HG02973 (cell line): ENCODE results near the gene TMEM196.

Experiments
- ATAC-seq: cut with Tn5 transposase; IDR thresholded peaks from one replicate; pipeline ENCODE4 v1.9.1; 2021; ENCODE audit warnings: moderate library complexity; ENCODE audit not compliant: unreplicated experiment

Gene TMEM196

DNA sequence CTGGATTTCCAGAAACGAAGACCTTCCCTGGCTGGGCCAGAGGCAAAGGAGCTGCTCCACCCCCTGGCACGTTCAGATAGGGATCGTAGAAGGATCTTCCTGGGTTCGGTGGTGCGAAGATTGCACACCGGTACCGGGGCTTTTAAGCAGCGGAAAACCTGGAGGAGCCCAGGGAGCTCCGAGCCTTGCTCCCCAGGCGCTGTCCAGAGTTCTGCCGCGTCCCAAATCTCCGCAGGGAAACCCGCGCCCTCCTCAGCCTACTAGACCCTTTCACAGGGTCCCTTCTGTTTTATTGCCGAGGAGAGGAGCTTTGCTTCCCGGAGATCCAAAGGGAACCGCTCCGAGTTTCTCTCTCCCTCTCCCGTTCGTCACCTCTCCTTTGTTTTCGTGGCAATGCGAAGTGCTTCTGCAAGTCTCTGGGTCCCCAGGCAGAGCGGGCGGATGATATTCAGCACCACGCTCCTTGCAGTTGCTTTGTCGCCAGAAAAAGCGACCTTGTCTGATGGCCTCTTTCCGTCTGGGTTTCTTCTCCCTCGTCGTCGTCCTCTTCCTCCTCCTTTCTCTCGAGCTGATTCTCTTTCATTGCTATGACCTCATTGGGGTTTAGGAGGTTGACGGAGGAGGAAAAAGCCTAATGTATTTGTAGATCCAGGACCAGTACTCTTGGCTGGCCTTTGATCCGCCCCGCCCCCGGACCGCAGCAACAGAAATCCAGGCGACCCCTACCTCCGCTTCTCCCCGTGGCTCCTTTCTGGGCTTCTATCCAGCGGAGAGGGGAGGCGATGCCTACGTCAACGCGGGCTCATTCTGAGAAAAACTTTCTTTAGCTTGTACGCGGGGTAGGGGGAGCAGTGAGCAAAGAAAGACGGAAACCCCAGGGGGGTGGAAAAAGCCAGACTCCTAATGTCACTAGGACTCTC lies at the start of gene TMEM196:
TSS of gene TMEM196 (minus strand) at position 777 of the 920 bp plus-strand sequence. CDS start 921 bp downstream, outside the sequence.
- ATAC-seq = no peak

- ATAC-seq = no peak
Observed at GRCh38 chr7:19816128-19816527, 42.7 kb upstream of the TMEM196 start.

GRCh38 chr7:19815546-19815945 lies 42.1 kb upstream of the TMEM196 start:
- no peak for ATAC-seq

- no peak for ATAC-seq
Observed at GRCh38 chr7:19814776-19815175, 41.4 kb upstream of the TMEM196 start.

DNA sequence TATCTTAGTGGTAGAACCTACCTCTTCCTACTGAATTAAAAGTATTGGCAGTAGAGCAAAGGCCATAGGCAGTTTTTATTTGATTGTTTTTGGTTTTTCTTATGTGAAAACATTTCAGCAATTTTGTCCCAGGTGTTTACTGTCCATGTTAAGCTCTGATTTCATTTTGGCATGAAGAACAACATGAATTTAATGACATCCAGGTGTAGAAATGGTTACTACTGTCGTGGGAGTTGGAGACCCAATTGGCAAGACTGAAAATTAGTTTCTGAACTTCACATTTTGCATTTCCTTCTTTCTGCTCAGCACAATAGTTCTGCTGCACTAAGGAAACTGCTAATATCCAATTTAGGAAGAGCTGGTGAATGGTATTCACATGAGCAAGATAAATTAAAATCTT lies 38.0 kb upstream of the TMEM196 start:
- no peak for ATAC-seq

DNA sequence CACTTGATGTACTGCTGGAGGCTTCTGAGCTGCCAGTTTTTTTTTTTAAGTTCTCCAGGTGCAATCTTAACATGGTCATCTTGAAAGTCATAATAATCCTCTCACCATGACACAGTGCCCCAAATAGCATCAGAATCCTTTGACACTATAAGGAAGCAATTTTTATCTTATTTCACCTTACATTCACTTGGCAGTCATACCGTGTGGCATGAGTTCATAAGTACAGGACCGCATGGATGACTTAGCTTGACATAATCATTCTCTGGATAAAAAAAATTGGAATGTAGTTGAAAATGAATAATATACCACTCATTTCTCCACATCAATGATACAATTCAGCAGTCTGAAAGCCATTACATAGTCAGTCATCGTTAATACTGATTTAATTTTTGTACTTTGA lies 25.6 kb upstream of the TMEM196 start:
- ATAC-seq = no peak

GRCh38 chr7:19783541-19783940 lies 10.1 kb upstream of the TMEM196 start:
- ATAC-seq = no peak

DNA sequence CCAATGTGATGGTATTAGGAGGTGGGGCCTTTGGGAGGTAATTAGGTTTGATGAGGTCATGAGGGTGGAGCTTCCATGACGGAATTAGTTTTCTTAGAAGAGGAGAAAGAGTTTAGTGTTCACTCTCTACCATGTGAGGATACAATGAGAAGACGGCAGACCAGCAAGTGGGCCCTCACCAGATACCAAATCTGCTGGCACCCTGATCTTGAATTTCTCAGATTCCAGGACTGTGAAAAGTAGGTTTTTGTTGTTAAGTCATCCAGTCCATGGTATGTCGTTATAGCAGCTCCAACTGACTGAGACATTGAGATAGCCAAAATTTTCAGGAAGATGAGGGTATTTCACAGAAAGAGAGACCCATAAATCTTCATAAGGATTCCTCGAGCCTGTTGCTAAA lies 3.6 kb upstream of the TMEM196 start:
- no peak for ATAC-seq

DNA sequence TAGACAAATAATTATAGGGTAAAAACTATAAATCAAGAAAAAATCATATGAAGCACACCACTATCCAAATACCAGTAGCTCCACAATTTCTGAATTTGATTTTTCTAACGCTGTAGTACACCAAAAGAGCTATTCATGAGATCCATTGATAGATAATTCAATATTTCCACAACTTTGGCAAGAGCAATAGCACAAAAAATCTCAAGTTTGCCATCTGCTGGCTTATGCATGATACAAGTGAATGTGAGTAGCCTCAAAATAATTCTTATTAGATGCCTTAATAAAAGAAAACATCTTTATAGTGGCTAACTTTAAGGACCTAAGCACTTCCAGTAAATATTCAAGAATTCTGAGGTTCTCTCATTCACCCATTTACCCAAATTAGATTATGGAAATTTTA lies 2.2 kb upstream of the TMEM196 start:
- no peak for ATAC-seq

DNA sequence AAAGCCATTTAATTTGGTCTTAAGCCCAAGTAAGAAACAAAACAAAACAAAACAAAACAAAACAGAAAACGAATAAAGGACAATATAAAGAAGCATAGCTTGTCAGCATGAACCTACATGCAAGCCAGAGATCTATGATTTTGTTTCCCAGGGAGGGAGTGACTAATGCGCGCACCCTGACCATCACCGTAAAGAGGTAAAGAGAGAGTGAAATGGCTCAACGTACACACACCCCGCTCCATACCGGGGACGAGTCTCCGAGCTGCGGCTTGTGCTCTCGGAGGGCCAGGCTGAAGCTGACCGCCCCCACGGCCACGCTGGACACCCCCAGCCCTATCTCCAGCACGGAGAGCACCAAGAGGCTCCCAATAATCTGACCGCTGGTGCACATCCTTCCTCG lies 1.1 kb downstream of the TMEM196 start:
- ATAC-seq = no peak

GRCh38 chr7:19762631-19763030 lies 10.8 kb downstream of the TMEM196 start:
- ATAC-seq = no peak

DNA sequence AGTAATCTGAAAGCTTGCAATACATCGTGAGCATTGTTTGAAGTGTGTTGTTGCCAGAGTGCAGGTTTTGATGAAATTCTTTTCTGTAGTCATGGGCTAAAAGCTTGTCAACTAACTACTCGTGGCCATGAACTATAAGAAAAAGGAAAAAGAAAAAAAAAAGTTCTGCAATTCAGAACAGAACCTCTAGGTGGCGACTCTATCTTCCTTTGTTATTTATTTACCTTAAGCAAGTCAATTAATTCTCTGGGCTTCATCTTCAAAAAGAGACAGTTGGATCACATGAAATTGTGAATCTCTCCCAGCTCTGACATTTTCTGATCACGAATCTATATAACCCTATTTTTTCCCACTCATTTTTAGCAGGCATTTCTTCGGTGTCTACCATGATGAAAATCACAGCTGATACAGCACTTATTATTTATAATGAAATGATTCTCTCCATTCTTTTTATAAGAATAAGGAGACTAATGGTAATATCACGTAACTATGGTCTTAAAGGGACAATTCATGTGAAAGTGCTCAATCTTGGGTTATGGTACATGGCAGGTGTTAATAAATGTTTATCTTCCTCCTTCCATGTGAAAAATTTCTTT lies 18.8 kb downstream of the TMEM196 start:
- ATAC-seq = no peak

- ATAC-seq = no peak
Observed at GRCh38 chr7:19752020-19752419, 21.4 kb downstream of the TMEM196 start.

DNA sequence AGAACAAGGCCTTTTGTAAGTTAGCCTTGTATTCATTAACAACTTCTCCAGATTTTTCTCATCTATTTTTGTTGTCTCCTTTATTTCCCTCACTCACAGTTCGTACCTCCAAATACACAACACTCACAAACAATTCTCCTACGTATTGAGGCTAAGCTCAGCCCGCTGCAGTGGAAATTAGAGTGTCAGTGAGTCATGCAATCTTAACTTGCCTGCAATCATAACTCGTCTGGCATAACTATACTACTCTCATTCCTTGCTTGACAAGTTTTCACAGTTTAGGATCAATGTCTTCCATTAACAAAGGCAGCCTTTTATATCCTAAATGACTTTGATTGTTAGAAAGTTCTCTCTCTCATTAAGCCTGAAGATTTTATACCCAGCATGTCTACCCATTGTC lies 23.8 kb downstream of the TMEM196 start:
- ATAC-seq = no peak

DNA sequence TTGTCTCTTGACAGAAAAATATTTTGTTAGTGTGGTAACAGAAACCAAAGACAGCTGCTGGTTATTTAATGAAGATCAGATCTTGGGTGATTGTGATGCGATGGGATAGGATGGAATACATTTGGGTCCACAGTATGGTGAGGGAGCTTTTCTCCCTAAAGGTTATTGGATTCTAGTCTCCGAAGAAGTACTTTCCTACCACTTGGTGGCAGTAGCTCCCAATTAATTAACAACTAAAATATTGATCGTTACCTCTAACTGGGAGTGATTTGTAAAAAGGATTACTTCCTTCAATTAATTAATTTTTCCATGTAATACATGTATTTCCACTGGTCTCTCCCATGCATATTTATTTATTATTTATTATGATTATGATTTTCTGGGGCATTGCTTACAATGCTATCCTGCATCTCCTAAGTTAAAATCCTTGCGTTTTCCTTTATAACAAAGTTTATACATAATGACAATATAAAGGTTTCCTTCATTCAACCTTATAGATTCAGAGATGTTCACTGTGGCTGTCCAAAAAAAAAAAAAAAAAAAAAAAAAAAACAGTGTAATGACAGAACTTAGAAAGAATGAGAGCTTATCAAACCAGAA lies 25.6 kb downstream of the TMEM196 start:
- no peak for ATAC-seq

GRCh38 chr7:19744075-19744474 lies 29.3 kb downstream of the TMEM196 start:
- ATAC-seq = no peak

GRCh38 chr7:19728716-19729115 lies 44.7 kb downstream of the TMEM196 start:
- ATAC-seq = no peak

DNA sequence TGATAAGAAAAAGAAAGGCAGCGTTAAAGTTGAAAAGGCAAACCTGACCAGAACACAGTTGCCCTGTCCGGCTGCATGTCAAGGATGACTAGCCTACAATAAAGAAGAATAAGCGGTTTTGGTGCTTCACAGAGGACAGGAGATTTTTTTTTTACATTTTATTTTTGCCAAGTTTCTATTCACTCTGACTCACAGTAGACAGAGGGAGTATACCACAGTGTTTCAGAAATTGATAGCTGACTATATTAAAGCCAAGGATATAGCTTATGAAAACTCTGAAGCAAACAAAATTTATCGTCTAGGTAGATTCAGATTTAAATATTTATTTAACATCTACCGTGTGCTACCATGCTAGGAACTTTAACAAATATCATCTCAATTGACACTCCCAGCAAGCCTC lies 47.6 kb downstream of the TMEM196 start:
- ATAC-seq = no peak

- no peak for ATAC-seq
Observed at GRCh38 chr7:19715499-19715898, 57.9 kb downstream of the TMEM196 start.

DNA sequence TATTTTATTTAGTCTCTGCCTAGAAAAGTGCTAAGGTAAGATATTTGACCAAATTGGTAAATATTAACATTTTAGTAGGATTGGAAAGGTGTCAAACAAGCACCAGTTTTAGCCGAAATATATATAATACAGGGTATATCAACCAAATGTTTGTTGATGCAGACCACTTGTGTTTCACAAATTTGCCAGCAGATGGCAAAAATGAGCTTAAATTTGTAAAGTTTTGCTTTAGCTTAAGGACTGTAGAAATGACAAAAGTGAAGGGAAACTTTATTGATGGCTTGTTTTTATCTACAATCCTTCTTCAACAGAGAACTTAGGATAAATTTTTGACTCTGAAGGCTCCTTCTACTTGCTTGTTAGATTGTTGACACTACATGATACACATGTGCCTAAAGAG lies 59.7 kb downstream of the TMEM196 start:
- no peak for ATAC-seq

DNA sequence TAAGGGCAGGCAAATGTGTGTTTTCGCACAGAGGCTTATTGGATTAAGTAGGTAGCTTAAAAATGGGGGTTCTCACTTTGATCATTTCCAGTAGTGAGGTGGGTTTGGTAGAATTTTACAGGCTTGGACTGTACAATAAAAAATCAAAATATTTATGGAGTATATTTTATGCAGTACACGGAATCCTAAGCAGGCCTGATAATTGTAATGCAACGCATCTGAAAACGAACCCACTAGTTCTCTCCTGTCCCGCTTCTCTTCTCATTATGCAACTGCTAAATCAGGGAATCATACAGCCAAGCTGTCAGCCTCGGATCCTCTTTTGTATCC lies 64.2 kb downstream of the TMEM196 start:
- ATAC-seq = peak; percentile 2
